ENCODE results near the gene USO1. TPM values are rescaled to one million over a fixed set of nuclear protein-coding genes. Genes with fewer than 3 reads are reported as not detected.

Gene USO1
- total and polyA plus RNA-seq, 4 experiments from 2014 or later, result 31.9 to 49.4 (median 42.0) TPM

Other genes starting within 250 kb of the USO1 start
- 10 to 100 TPM; 36.6 to 40.9 TPM for gene RCHY1, start 210.2 kb upstream of the USO1 start, total RNA-seq
- gene RCHY1, start 210.2 kb upstream of the USO1 start, polyA plus RNA-seq, result 10 to 100 TPM; 26.4 to 40.7 TPM
- 10 to 100 TPM; 38.1 to 43.4 TPM for gene THAP6, start 210.1 kb upstream of the USO1 start, total RNA-seq
- 10 to 100 TPM; 12.9 to 13.6 TPM for gene THAP6, start 210.1 kb upstream of the USO1 start, polyA plus RNA-seq
- gene ODAPH, start 168.5 kb upstream of the USO1 start, total RNA-seq, result not detected
- gene ODAPH, start 168.5 kb upstream of the USO1 start, polyA plus RNA-seq, result not detected
- under 1 TPM; 0.35 to 0.39 TPM for gene CDKL2, start 94.0 kb upstream of the USO1 start, total RNA-seq
- gene CDKL2, start 94.0 kb upstream of the USO1 start, polyA plus RNA-seq, result under 1 TPM; 0.32 to 0.37 TPM
- gene G3BP2, start 51.2 kb upstream of the USO1 start, total RNA-seq, result 100 to 1,000 TPM; 150 to 165 TPM
- 100 to 1,000 TPM; 118 to 125 TPM for gene G3BP2, start 51.2 kb upstream of the USO1 start, polyA plus RNA-seq
- under 1 TPM; 0.36 to 0.41 TPM for gene PPEF2, start 177.9 kb downstream of the USO1 start, total RNA-seq
- gene PPEF2, start 177.9 kb downstream of the USO1 start, polyA plus RNA-seq, result not detected
- gene NAAA, start 216.4 kb downstream of the USO1 start, total RNA-seq, result 10 to 100 TPM; 86.1 to 92.2 TPM
- 100 to 1,000 TPM; 115 to 141 TPM for gene NAAA, start 216.4 kb downstream of the USO1 start, polyA plus RNA-seq

Data from CD4-positive, alpha-beta memory T cell (primary cell).